Esophagus muscularis mucosa (tissue), 4 donors: Measurements from ENCODE around the gene IL18RAP. TPM values are rescaled to one million over a fixed set of nuclear protein-coding genes. Genes with fewer than 3 reads are reported as not detected.

Source experiments
- DNase-seq: peaks from one replicate; pipeline ENCODE4 v3.0.0-alpha.2; 2017; ENCODE audit errors: extremely low spot score
- H3K27ac ChIP-seq, 4 donors: fragments of 200-600 bp; sonication (generic); replicated peaks in 1 of 4; 1 replicate in 3 of 4; 2 replicates in 1 of 4; pipeline ENCODE4 v1.5.1; 2016 to 2019; ENCODE audit warnings: mild to moderate bottlenecking in 1 of 4
- H3K27me3 ChIP-seq, 4 donors: fragments of 200-600 bp; sonication (generic); one replicate each; pipeline versions ENCODE4 v1.5.1 to v1.6.0; 2016 to 2019
- H3K36me3 ChIP-seq, 4 donors: fragments of 200-600 bp; sonication (generic); one replicate each; pipeline ENCODE4 v1.5.1; 2016 to 2019
- H3K4me1 ChIP-seq, 4 donors: fragments of 200-600 bp; sonication (generic); one replicate each; pipeline ENCODE4 v1.5.1; 2016 to 2019
- H3K4me3 ChIP-seq, 4 donors: fragments of 200-600 bp; sonication (generic); 1 replicate in 2 of 4; 2 replicates in 2 of 4; pipeline ENCODE4 v1.5.1; 2016 to 2019; ENCODE audit warnings: mild to moderate bottlenecking in 4 of 4, moderate library complexity in 1 of 4
- H3K9me3 ChIP-seq, 4 donors: fragments of 200-600 bp; sonication (generic); 1 replicate in 3 of 4; 2 replicates in 1 of 4; pipeline ENCODE4 v1.5.1; 2016 to 2019
- EP300 ChIP-seq: sonication (generic); formaldehyde crosslinking; IDR thresholded peaks from one replicate; pipeline ENCODE4 v1.6.1; 2017; ENCODE audit warnings: antibody characterized with exemption
- POLR2A ChIP-seq: fragments of 450-650 bp; IDR thresholded peaks from one replicate; pipeline ENCODE4 v1.6.1; 2017; ENCODE audit warnings: antibody characterized with exemption, moderate library complexity, mild to moderate bottlenecking, low read depth
- POLR2AphosphoS5 ChIP-seq, 2 donors: sonication (generic); formaldehyde crosslinking; IDR thresholded peaks; one replicate each; pipeline ENCODE4 v1.6.1; 2017; ENCODE audit warnings: antibody characterized with exemption in 2 of 2
- WGBS: methylation state at CpG from one replicate; pipeline ENCODE4 v1.1.5; 2018; 5-methylcytosine and 5-hydroxymethylcytosine counted together
- intact Hi-C: fragments of 100-400 bp; cut with DNase I; formaldehyde crosslinking; loops from one replicate; pipeline ENCODE4 v1.15.1; 2023
- total RNA-seq, 4 donors: library from RNA; depleted of rRNA; stranded (reverse); fragments of >200 nt; gene quantifications; one replicate each; pipeline versions ENCODE4 v1.1.0 to v1.2.1, GENCODE V29; 2016
- TF ChIP-seq, protein P1 (sequence below), 3 experiments: fragments of 200-600 bp in 2 of 3; fragments of 450-650 bp in 1 of 3; sonication (generic) in 2 of 3; IDR thresholded peaks; one replicate each; pipeline ENCODE4 v1.5.1; 2017 to 2019; ENCODE audit warnings: antibody characterized with exemption in 3 of 3, mild to moderate bottlenecking in 2 of 3, moderate library complexity in 1 of 3

IL18RAP gene
- total RNA-seq, 4 donors from 2014 or later = 0.42 to 11.3 (median 0.58) TPM

DNA sequence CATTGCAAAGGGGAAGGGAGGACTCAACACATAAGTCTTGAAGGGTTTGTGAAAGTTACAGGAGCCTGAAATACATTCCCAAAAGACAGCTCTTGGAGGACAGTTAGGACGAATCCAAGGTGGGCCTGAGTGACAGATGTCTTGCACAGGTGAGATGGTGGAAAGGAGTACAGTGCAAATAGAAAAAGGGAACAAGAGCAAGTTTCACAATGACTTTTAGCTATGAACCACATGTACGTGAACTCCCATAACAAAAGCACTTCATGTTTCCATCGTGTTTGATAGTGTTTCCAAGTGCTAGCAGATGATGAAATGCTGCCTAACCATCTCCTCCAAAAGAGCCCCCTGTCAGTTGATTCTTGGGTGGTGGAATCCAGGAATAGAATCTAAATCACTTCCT is 1.8 kb downstream of the IL18RAP start:
- no peak overlapping the region for H3K4me3 ChIP-seq
- peaks cover 0 to 5% (median 0%) of the 10 kb centered on the region in 4 donors for H3K27me3 ChIP-seq
- H3K4me1 ChIP-seq = no peaks in the 10 kb centered on the region
- no peaks in the 10 kb centered on the region for H3K36me3 ChIP-seq
- intact Hi-C loops = no loop called here
- 57% methylated on average over 3 of the region's 3 CpGs for WGBS
- TF ChIP-seq, protein P1, sequence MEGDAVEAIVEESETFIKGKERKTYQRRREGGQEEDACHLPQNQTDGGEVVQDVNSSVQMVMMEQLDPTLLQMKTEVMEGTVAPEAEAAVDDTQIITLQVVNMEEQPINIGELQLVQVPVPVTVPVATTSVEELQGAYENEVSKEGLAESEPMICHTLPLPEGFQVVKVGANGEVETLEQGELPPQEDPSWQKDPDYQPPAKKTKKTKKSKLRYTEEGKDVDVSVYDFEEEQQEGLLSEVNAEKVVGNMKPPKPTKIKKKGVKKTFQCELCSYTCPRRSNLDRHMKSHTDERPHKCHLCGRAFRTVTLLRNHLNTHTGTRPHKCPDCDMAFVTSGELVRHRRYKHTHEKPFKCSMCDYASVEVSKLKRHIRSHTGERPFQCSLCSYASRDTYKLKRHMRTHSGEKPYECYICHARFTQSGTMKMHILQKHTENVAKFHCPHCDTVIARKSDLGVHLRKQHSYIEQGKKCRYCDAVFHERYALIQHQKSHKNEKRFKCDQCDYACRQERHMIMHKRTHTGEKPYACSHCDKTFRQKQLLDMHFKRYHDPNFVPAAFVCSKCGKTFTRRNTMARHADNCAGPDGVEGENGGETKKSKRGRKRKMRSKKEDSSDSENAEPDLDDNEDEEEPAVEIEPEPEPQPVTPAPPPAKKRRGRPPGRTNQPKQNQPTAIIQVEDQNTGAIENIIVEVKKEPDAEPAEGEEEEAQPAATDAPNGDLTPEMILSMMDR (IDR thresholded peaks at IDR 0.05) = no peak
- TF ChIP-seq EP300 (no peak), POLR2A (no peak), POLR2AphosphoS5 (IDR thresholded peaks at IDR 0.05) (no peak)
- DNase-seq = peak; percentile 60
- no peaks in the 10 kb centered on the region for H3K9me3 ChIP-seq
- H3K27ac ChIP-seq = no peak overlapping the region

GRCh38 chr2:102425441-102426132 is 2.6 kb downstream of the IL18RAP start:
- no peak for DNase-seq
- intact Hi-C loops = no loop called here
- no peaks in the 10 kb centered on the region for H3K9me3 ChIP-seq
- TF ChIP-seq EP300 = no peak
- TF ChIP-seq POLR2AphosphoS5 (IDR thresholded peaks at IDR 0.05) = no peak
- TF ChIP-seq, protein P1 (IDR thresholded peaks at IDR 0.05) = no peak
- TF ChIP-seq POLR2A = no peak
- no peak overlapping the region for H3K4me3 ChIP-seq
- no peak overlapping the region for H3K27ac ChIP-seq
- no peaks in the 10 kb centered on the region for H3K27me3 ChIP-seq
- no peaks in the 10 kb centered on the region for H3K36me3 ChIP-seq
- 37% methylated on average over 5 of the region's 5 CpGs for WGBS
- no peaks in the 10 kb centered on the region for H3K4me1 ChIP-seq

GRCh38 chr2:102427249-102427648 is 4.3 kb downstream of the IL18RAP start:
- no peaks in the 10 kb centered on the region for H3K27me3 ChIP-seq
- H3K9me3 ChIP-seq = no peaks in the 10 kb centered on the region
- H3K36me3 ChIP-seq = no peaks in the 10 kb centered on the region
- intact Hi-C loops = no loop called here
- 88% methylated on average over 1 of the region's 1 CpG for WGBS
- no peaks in the 10 kb centered on the region for H3K4me1 ChIP-seq
- no peak for TF ChIP-seq POLR2AphosphoS5 (IDR thresholded peaks at IDR 0.05)
- TF ChIP-seq POLR2A = no peak
- no peak for TF ChIP-seq EP300
- TF ChIP-seq, protein P1 (IDR thresholded peaks at IDR 0.05) = no peak
- DNase-seq = no peak
- no peak overlapping the region for H3K27ac ChIP-seq
- no peak overlapping the region for H3K4me3 ChIP-seq

DNA sequence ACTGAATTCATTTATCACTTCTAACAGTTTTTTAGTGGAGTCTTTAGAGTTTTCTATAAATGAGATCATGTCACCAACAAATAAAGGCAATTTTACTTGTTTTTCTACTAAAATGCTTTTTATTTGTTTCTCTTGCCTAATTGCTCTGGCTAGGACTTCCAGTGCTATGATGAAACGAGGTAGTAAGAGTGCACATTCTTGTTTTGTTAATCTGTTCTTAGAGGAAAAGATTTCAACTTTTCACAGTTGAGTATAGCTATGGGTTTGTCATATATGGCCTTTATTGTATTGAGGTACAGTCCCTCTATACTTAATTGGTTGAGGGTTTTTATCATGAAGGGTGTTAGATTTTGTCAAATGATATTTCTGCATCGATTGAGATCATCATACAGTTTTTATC is 5.6 kb downstream of the IL18RAP start:
- Histone ChIP-seq H3K27me3 (peaks cover 0 to 5% (median 0%) of the 10 kb centered on the region in 4 donors), H3K27ac (no peak overlapping the region), H3K4me3 (no peak overlapping the region), H3K9me3 (no peaks in the 10 kb centered on the region), H3K4me1 (no peaks in the 10 kb centered on the region), H3K36me3 (no peaks in the 10 kb centered on the region)
- WGBS = 60% methylated on average over 2 of the region's 2 CpGs
- TF ChIP-seq EP300 = no peak
- no peak for TF ChIP-seq POLR2A
- TF ChIP-seq POLR2AphosphoS5 (IDR thresholded peaks at IDR 0.05) = no peak
- TF ChIP-seq, protein P1 (IDR thresholded peaks at IDR 0.05) = no peak
- DNase-seq = no peak
- intact Hi-C loops = no loop called here

GRCh38 chr2:102432386-102432785 is 9.4 kb downstream of the IL18RAP start:
- Histone ChIP-seq H3K27me3 (peaks cover 0 to 7% (median 0%) of the 10 kb centered on the region in 4 donors), H3K27ac (no peak overlapping the region), H3K9me3 (no peaks in the 10 kb centered on the region), H3K4me1 (no peaks in the 10 kb centered on the region), H3K4me3 (no peak overlapping the region), H3K36me3 (no peaks in the 10 kb centered on the region)
- intact Hi-C loops = no loop called here
- WGBS = 84% methylated on average over 2 of the region's 2 CpGs
- DNase-seq = no peak
- TF ChIP-seq POLR2A (no peak), EP300 (no peak), POLR2AphosphoS5 (IDR thresholded peaks at IDR 0.05) (no peak)
- TF ChIP-seq, protein P1 (IDR thresholded peaks at IDR 0.05) = no peak
